ENCODE results near the gene NEO1.

Gene NEO1

GRCh38 chr15:73075160-73075859 lies 23.0 kb downstream of the NEO1 start:
- DNase-seq, result no peak

GRCh38 chr15:73078291-73078690 lies 26.0 kb downstream of the NEO1 start:
- DNase-seq, result no peak

- no peak for DNase-seq
Measured at GRCh38 chr15:73078722-73079121, 26.5 kb downstream of the NEO1 start.

- no peak for DNase-seq
Measured at GRCh38 chr15:73079565-73079964, 27.3 kb downstream of the NEO1 start.

GRCh38 chr15:73081321-73081958 lies 29.2 kb downstream of the NEO1 start:
- DNase-seq, result peak; percentile 11

- no peak for DNase-seq
Measured at GRCh38 chr15:73082812-73083211, 30.5 kb downstream of the NEO1 start.

- no peak for DNase-seq
Measured at GRCh38 chr15:73087098-73087497, 34.8 kb downstream of the NEO1 start.

GRCh38 chr15:73105064-73105463 lies 52.8 kb downstream of the NEO1 start:
- DNase-seq, result no peak

GRCh38 chr15:73108676-73109075 lies 56.4 kb downstream of the NEO1 start:
- no peak for DNase-seq

- DNase-seq, result no peak
Measured at GRCh38 chr15:73109765-73110164, 57.5 kb downstream of the NEO1 start.

- DNase-seq, result no peak
Measured at GRCh38 chr15:73110201-73110600, 57.9 kb downstream of the NEO1 start.

- no peak for DNase-seq
Measured at GRCh38 chr15:73114064-73114463, 61.8 kb downstream of the NEO1 start.

GRCh38 chr15:73116164-73116563 lies 63.9 kb downstream of the NEO1 start:
- DNase-seq, result no peak

- no peak for DNase-seq
Measured at GRCh38 chr15:73118055-73118454, 65.8 kb downstream of the NEO1 start.

- DNase-seq, result no peak
Measured at GRCh38 chr15:73119478-73119877, 67.2 kb downstream of the NEO1 start.

GRCh38 chr15:73120269-73120668 lies 68.0 kb downstream of the NEO1 start:
- DNase-seq, result no peak

- no peak for DNase-seq
Measured at GRCh38 chr15:73125219-73125618, 73.0 kb downstream of the NEO1 start.

- DNase-seq, result peak; percentile 9
Measured at GRCh38 chr15:73127302-73127936, 75.2 kb downstream of the NEO1 start.

GRCh38 chr15:73130830-73131229 lies 78.6 kb downstream of the NEO1 start:
- no peak for DNase-seq

- no peak for DNase-seq
Measured at GRCh38 chr15:73134196-73134595, 81.9 kb downstream of the NEO1 start.

GRCh38 chr15:73139041-73139743 lies 86.9 kb downstream of the NEO1 start:
- no peak for DNase-seq

- no peak for DNase-seq
Measured at GRCh38 chr15:73139744-73140553, 87.7 kb downstream of the NEO1 start.
